GM13977 (cell line): ENCODE data around the gene C20orf202.
"Not testable (repeated sequence)": the region's sequence is repeated elsewhere in the genome, so short reads cannot be mapped to it uniquely, and the experiment has no call there.

ENCODE experiments used
- DNase-seq: peaks from one replicate; pipeline ENCODE4 v3.0.0; 2012; ENCODE audit warnings: low spot score
- CTCF ChIP-seq: IDR thresholded peaks from 2 replicates; pipeline ENCODE4 v1.5.1; 2012; ENCODE audit warnings: mild to moderate bottlenecking, control low read depth; ENCODE audit not compliant: insufficient read depth; ENCODE audit errors: extremely low read depth, missing control alignments
- in situ Hi-C: fragments of 300-500 bp; cut with MboI; formaldehyde crosslinking; loops from one replicate; pipeline ENCODE4 v1.12.0; 2022; ENCODE audit warnings: low sequenced_read_pairs, low pct_unique_long_range_greater_than_20kb, mixed read lengths, inconsistent platforms; ENCODE audit not compliant: unreplicated experiment

C20orf202 gene

GRCh38 chr20:1215386-1216170, 12.3 kb downstream of the C20orf202 start:
- no peak for DNase-seq
- in situ Hi-C loops = loop anchor here (25.0 kb wide), 1 partner anchor 403 kb away; no protein-coding TSS in a partner anchor
- TF ChIP-seq CTCF = no peak

GRCh38 chr20:1216527-1217427, 13.5 kb downstream of the C20orf202 start:
- in situ Hi-C loops = loop anchor here (25.0 kb wide), 1 partner anchor 404 kb away; no protein-coding TSS in a partner anchor
- DNase-seq = not testable (repeated sequence)

DNA sequence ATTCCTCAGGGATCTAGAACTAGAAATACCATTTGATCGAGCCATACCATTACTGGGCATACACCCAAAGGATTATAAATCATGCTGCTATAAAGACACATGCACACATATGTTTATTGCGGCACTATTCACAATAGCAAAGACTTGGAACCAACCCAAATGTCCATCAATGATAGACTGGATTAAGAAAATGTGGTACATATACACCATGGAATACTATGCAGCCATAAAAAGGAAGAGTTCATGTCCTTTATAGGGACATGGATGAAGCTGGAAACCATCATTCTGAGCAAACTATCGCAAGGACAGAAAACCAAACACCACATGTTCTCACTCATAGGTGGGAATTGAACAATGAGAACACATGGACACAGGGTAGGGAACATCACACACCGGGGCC, 19.5 kb downstream of the C20orf202 start:
- in situ Hi-C loops = loop anchor here (25.0 kb wide), 1 partner anchor 410 kb away; no protein-coding TSS in a partner anchor
- not testable (repeated sequence) for DNase-seq

DNA sequence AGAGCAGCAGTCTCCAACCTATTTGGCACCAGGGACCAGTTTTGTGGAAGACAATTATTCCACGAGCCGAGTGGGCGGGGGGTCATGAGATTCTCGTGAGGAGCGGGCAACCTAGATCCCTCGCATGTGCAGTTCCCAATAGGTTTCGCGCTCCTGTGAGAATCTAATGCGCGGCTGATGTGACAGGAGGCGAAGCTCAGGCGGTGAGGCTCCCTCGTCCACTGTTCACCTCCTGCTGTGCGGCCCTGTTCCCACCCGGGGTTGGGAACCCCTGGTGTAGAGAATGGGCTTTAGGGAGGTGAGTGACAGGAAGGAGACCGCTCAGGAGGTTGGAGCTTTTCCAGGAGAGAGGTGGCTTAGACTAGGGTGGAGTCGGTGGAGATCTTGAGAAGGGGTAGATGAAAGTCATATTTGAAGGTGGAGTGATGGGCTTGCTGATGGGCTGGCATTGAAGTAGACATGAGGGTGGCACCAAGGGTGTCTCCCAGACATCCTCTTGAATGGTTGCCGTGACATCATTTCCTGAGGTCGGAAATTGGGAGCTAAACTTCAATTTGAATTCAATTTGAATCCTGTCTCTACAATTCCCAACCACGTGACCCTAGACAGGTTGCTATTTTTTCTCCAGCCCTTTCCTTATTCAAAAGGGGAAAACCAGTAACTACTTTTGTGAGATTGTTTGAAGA, 21.1 kb downstream of the C20orf202 start:
- in situ Hi-C loops = loop anchor here (25.0 kb wide), 1 partner anchor 412 kb away; no protein-coding TSS in a partner anchor
- TF ChIP-seq CTCF = no peak
- DNase-seq = no peak

- TF ChIP-seq CTCF = no peak
- in situ Hi-C loops = no loop called here
- no peak for DNase-seq
Observed at GRCh38 chr20:1225263-1225782, 22.1 kb downstream of the C20orf202 start.

DNA sequence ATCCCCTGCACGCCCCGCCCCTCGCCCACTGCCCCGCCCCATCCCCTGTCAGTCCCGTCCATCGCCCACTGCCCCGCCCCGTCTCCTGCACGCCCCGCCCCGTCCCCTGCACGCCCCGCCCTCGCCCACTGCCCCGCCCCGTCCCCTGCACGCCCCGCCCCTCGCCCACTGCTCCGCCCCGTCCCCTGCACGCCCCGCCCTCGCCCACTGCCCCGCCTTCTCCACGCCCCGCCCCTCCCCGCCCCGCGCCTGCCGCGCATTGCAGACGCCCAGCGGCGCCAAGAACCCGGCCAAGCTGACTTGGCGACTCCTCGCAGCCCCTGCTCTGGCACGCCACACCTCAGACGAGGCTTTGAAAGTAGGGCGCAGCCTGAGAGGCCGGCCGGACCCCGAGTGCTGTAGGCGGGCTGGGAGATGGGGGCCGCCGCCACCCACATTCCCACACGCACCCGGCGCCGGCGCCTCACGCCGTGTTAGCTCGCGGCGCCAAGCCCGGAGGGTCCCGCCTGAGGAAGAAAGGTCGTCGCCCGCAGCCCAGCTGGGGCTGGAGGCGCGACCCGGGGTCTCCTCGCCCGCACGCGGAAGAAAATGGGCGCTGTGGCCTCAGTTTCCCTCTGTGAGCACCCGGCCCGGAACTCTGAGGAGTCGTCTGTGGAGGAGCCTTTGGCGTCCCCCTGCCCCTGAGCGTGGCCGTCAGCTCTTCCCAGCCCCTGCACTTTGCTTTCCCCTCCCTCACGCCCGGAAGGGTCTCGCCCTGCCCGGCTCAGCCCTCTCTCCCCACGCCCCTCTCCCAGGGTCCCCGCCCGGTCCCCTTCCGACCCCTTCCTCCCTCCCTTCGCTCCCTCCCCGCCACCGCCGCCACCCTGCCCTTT, 22.8 kb downstream of the C20orf202 start, which contains the start of gene RAD21L1:
TSS of gene RAD21L1 (plus strand) at position 262 of the 872 bp plus-strand sequence. CDS start 2,410 bp downstream, outside the sequence.
- DNase-seq = peak; percentile 98
- TF ChIP-seq CTCF = no peak
- in situ Hi-C loops = no loop called here
